GM19238 (cell line): Measurements from ENCODE around the gene TGFBR2.
"Not testable (repeated sequence)": the region's sequence is repeated elsewhere in the genome, so short reads cannot be mapped to it uniquely, and the experiment has no call there.

Experiments used
- DNase-seq: peaks from one replicate; pipeline ENCODE4 v3.0.0; 2011; ENCODE audit warnings: low spot score; ENCODE audit not compliant: insufficient read length

The TGFBR2 gene

GRCh38 chr3:30619318-30619717 is 12.9 kb downstream of the TGFBR2 start:
- DNase-seq, result no peak

DNA sequence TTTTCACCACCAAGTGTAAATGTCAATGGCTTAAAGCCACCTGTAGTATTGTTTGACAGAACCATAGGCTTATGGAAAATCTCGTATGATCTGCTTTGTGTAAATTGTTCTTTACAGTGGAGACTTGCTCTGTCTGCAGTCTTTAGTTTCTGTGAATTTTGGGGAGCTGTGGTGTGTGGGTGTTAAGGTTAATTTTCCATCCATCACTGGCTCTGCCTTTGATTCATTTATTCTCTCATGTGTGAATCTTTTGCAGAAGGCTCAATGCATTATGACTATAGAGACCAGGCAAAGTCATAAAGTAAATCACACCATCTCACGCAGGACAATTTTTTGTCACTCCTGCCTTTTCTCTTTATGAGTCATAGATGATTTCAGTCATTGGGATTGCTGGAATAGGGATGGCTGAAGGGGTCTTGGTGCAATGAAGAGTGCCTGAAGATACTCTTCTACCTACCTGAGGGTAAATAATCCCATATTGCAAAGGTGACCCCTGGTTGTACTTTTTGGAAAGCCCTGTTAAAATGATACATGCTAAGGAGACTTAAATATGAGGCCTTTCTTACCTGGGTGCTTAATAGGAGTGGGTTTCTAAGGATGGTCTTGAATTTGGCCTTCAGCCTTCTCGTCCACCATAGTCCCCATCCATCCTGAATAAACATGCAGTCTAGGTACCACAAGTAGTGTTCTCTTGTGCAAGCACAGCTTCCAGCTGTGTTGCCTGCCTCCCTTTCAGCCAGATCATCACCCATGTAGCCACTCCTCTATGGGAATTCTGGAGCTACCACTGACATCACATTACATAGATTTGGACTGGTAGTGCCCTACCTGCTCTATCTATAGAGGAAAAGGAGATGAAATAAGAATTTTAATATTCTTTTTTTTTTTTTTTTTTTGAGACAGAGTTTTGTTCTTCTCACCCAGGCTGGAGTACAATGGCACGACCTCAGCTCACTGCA is 14.3 kb downstream of the TGFBR2 start:
- DNase-seq, result no peak

GRCh38 chr3:30621576-30621975 is 15.2 kb downstream of the TGFBR2 start:
- no peak for DNase-seq

GRCh38 chr3:30622047-30622545 is 15.7 kb downstream of the TGFBR2 start:
- DNase-seq, result no peak

GRCh38 chr3:30622790-30623189 is 16.4 kb downstream of the TGFBR2 start:
- DNase-seq, result no peak

DNA sequence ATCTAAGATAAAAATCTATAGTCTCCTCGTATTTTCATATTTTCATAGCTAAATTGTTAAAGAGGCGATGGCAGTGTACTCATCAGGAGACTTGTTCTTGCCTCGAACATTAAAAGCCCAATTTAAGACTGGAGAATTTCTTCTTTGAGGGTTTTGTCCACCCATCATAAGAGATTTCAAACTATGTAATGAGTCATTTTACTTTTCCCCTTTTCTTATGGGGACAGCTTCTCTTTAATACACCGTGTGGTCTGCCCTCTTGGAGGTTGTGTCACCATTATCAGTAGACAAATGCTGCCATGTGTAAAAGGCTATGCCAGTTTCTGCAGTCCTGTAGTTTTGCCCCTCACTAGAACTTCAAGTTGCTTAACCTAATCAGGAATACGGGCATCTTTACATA is 16.9 kb downstream of the TGFBR2 start:
- no peak for DNase-seq

- DNase-seq, result not testable (repeated sequence)
Measured at GRCh38 chr3:30624480-30624879, 18.1 kb downstream of the TGFBR2 start.

GRCh38 chr3:30625541-30626438 is 19.4 kb downstream of the TGFBR2 start:
- no peak for DNase-seq

- DNase-seq, result no peak
Measured at GRCh38 chr3:30626443-30627180, 20.2 kb downstream of the TGFBR2 start.

GRCh38 chr3:30628205-30628900 is 22.0 kb downstream of the TGFBR2 start:
- no peak for DNase-seq

GRCh38 chr3:30628901-30629590 is 22.6 kb downstream of the TGFBR2 start:
- no peak for DNase-seq

DNA sequence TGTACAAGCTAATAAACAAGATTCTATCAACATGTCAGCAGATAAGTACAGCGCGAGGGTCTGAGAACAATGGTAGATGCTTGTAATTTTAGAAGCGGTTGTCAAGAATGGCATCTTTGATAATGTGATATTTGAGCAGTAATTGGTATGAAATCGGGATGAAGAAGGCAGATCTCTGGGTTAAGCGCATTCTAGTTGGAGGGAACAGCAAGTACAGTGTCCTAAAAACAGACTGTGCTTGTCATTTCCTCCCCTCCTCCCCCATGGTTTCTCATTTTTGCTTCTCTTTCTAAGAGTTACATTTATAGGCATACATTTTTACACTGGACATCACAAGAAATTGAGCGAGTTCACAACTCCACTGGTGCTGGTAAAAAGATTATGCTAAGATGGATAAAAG is 23.3 kb downstream of the TGFBR2 start:
- DNase-seq, result no peak

- no peak for DNase-seq
Measured at GRCh38 chr3:30630238-30631030, 24.0 kb downstream of the TGFBR2 start.

DNA sequence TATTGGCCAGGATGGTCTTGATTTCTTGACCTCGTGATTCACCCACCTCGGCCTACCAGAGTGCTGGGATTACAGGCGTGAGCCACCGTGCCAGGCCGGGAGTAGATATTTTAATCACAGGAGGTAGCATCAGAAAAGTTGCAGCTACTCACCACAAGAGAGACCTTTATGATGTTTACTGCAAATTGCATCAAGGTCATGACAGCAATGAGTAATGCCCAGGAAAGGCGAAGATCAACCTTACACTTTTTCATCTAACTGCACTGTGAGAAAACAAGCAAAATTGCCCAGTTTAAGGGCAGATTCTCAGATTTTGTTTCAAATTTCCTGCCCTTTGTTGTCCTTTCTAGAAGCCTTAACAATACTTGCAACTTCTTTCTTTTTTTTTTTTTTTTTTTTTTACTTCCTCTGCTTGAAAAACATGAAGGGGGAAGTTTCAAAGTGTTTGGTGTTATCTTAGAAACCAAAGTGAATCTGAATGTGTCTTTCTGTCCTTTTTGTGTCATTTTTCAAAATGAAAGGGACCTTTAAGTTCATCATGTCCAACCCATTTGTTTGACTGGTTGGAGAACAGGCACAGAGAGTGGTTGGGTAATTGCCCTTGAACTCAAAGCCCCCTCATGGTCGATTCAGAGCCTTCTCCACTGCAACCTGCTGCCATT is 25.0 kb downstream of the TGFBR2 start:
- DNase-seq, result no peak

DNA sequence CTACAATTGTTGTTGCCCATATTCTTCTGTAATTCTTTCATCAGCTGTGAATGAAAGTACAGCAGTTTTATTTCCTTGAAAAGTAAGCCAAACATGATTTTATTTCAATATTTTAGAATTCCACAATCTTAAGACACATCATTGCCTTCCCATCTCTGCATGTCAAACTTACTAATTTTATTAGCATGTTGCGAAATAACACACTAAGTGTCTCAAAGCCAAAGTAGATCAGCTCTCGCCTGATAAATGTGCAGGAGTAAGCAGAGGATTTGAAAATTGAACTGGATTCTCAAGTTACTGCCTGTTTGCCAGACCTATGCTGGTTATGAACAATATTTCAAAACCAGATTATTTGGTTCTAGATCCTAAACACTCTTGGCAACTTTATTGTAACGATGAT is 25.7 kb downstream of the TGFBR2 start:
- DNase-seq, result no peak

GRCh38 chr3:30632521-30632920 is 26.1 kb downstream of the TGFBR2 start:
- no peak for DNase-seq

DNA sequence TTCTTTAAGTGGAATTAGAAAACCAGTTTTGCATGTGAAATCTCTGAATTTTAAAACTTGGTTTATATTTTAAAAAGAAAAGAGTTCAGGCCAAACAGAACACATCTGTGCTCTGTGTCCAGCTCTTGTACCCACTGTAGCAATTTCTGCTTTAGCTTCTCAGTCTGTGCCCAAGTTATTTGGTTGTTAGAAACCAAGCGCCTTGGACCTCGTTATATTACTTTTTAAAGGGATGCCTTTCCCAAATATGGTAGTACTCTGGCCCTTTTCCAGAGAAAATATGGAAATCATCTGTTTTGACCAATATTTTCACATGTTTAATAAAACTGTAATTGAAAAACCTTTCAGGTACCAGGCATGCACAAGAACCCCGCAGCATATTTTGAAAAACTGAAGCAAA is 27.3 kb downstream of the TGFBR2 start:
- DNase-seq, result no peak
